HepG2 (cell line): Measurements from ENCODE around the gene CHRNA7. TPM values are rescaled to one million over a fixed set of nuclear protein-coding genes. Genes with fewer than 3 reads are reported as not detected.
A peak's percentile ranks its signal among the peaks of the same experiment; 100 is the strongest.

ENCODE experiments used
- ATAC-seq: fragments of 200-7000 bp; cut with Tn5 transposase; 3 replicates; pipeline ENCODE4 v1.9.1; 2020; ENCODE audit warnings: mild to moderate bottlenecking, moderate library complexity
- BruUV-seq: library from RNA; stranded (reverse); fragments of 400-500 nt; replicated peaks from 2 replicates; lab custom pipeline; 2021; lab: Mats Ljungman, UMichigan
- CTCF ChIA-PET: fragments of 300-600 bp; formaldehyde crosslinking; extraction: SDS; loops from one replicate; lab custom pipeline; 2021; ENCODE audit warnings: low total read pairs, inconsistent platforms, low intra/inter-chr PET ratio; lab: Yijun Ruan, JAX
- POLR2A ChIA-PET: fragments of 350-600 bp; sonication (Branson Sonifier 250); formaldehyde crosslinking; loops from one replicate; lab custom pipeline; 2020; ENCODE audit warnings: antibody characterized with exemption, inconsistent platforms; lab: Yijun Ruan, JAX
- DNase-seq: peaks from one replicate; pipeline ENCODE4 v3.0.0-alpha.2; 2015; ENCODE audit warnings: low spot score
- FAIRE-seq: peaks from 3 replicates; lab custom pipeline; 2011; peaks lifted over from hg19 to GRCh38; lab: Jason Lieb, UNC
- H2AFZ ChIP-seq: one replicate; pipeline ENCODE4 v1.6.1; 2011; ENCODE audit warnings: low read length, inconsistent platforms
- H3K27ac ChIP-seq: fragments of 300-600 bp; 3 replicates; pipeline ENCODE4 v1.8.0; 2011; ENCODE audit warnings: mixed run types, mild to moderate bottlenecking, mixed read lengths, low read length, inconsistent platforms; ENCODE audit not compliant: insufficient read depth; ENCODE audit errors: extremely low read length
- H3K27me3 ChIP-seq, 2 experiments: fragments of 200-600 bp in 1 of 2; 2 replicates in 1 of 2; 3 replicates in 1 of 2; pipeline versions ENCODE4 v1.6.0 to v1.8.0; 2011; ENCODE audit warnings: low read length in 2 of 2, mild to moderate bottlenecking in 2 of 2, moderate library complexity in 2 of 2, inconsistent platforms in 1 of 2; ENCODE audit not compliant: insufficient read depth in 2 of 2, control insufficient read depth in 1 of 2
- H3K36me3 ChIP-seq, 2 experiments: fragments of 200-600 bp in 1 of 2; replicated peaks in 1 of 2; 2 replicates in 1 of 2; 3 replicates in 1 of 2; pipeline versions ENCODE4 v1.5.1 to v1.8.0; 2011; ENCODE audit warnings: low read length in 2 of 2, inconsistent platforms in 1 of 2; ENCODE audit not compliant: insufficient read depth in 2 of 2, control insufficient read depth in 1 of 2
- H3K4me1 ChIP-seq: 2 replicates; pipeline ENCODE4 v1.5.1; 2012; ENCODE audit warnings: low read length, inconsistent platforms; ENCODE audit not compliant: insufficient read depth
- H3K4me2 ChIP-seq: 2 replicates; pipeline ENCODE4 v1.6.0; 2011; ENCODE audit warnings: low read depth, low read length, inconsistent platforms
- H3K4me3 ChIP-seq, 3 experiments: fragments of 200-600 bp in 1 of 3; sonication (generic), shearing (Covaris generic) in 1 of 3; replicated peaks in 1 of 3; 2 replicates each; pipeline ENCODE4 v1.5.1; 2011 to 2016; ENCODE audit warnings: low read length in 3 of 3, inconsistent platforms in 2 of 3, low read depth in 2 of 3, mild to moderate bottlenecking in 2 of 3, control low read depth in 1 of 3, mixed read lengths in 1 of 3; ENCODE audit not compliant: insufficient read depth in 1 of 3
- H3K79me2 ChIP-seq: one replicate; pipeline ENCODE4 v1.6.1; 2011; ENCODE audit warnings: low read length, inconsistent platforms; ENCODE audit not compliant: insufficient read depth
- H3K9ac ChIP-seq: 2 replicates; pipeline ENCODE4 v1.6.0; 2011; ENCODE audit warnings: mild to moderate bottlenecking, low read depth, low read length, inconsistent platforms; ENCODE audit not compliant: insufficient read depth
- H3K9me3 ChIP-seq: 2 replicates; pipeline ENCODE4 v1.5.1; 2012; ENCODE audit warnings: mild to moderate bottlenecking, low read length
- H4K20me1 ChIP-seq: 2 replicates; pipeline ENCODE4 v1.6.0; 2011; ENCODE audit warnings: inconsistent platforms, mild to moderate bottlenecking, low read length, moderate library complexity; ENCODE audit not compliant: insufficient read depth
- CHD4 ChIP-seq: fragments of 200-600 bp; sonication (generic); IDR thresholded peaks from 2 replicates; pipeline ENCODE4 v1.7.0; 2017; ENCODE audit warnings: mild to moderate bottlenecking, low read length, borderline replicate concordance
- MAFF ChIP-seq: IDR thresholded peaks from 2 replicates; pipeline ENCODE4 v1.6.1; 2011; ENCODE audit warnings: low read depth, low read length, improper control_type of control experiment
- MAFK ChIP-seq, 2 experiments: IDR thresholded peaks in 1 of 2; conservative IDR thresholded peaks in 1 of 2; 2 replicates each; pipeline ENCODE4 v1.6.1; 2011; ENCODE audit warnings: improper control_type of control experiment in 2 of 2, low read length in 2 of 2
- MIER3 ChIP-seq: IDR thresholded peaks from 2 replicates; pipeline ENCODE4 v1.6.1; 2016; ENCODE audit warnings: missing compliant biosample characterization, borderline replicate concordance
- NCOR1 ChIP-seq: fragments of 200-600 bp; sonication (generic); IDR thresholded peaks from 2 replicates; pipeline ENCODE4 v1.7.0; 2017; ENCODE audit warnings: antibody characterized with exemption, low read length, borderline replicate concordance
- SP140L ChIP-seq: sonication (generic); formaldehyde crosslinking; IDR thresholded peaks from 2 replicates; pipeline ENCODE4 v1.4.0; 2020; ENCODE audit warnings: missing genetic modification reagents, borderline replicate concordance
- SP4 ChIP-seq: sonication (generic); formaldehyde crosslinking; IDR thresholded peaks from 2 replicates; pipeline ENCODE4 v1.8.1; 2023; ENCODE audit warnings: mild to moderate bottlenecking, missing genetic modification reagents
- YEATS4 ChIP-seq: sonication (generic); formaldehyde crosslinking; IDR thresholded peaks from 2 replicates; pipeline ENCODE4 v1.4.0; 2020; ENCODE audit warnings: missing genetic modification reagents, borderline replicate concordance
- ZNF251 ChIP-seq: sonication (generic); formaldehyde crosslinking; IDR thresholded peaks from 2 replicates; pipeline ENCODE4 v1.9.0; 2021; ENCODE audit warnings: mild to moderate bottlenecking, missing genetic modification reagents
- ZNF260 ChIP-seq: sonication (generic); formaldehyde crosslinking; IDR thresholded peaks from 2 replicates; pipeline ENCODE4 v1.4.0; 2020; ENCODE audit warnings: missing genetic modification reagents, low read depth, mild to moderate bottlenecking, borderline replicate concordance
- ZNF362 ChIP-seq: sonication (generic); formaldehyde crosslinking; IDR thresholded peaks from 2 replicates; pipeline ENCODE4 v1.4.0; 2020; ENCODE audit warnings: missing genetic modification reagents, mild to moderate bottlenecking, borderline replicate concordance
- ZNF441 ChIP-seq: sonication (generic); formaldehyde crosslinking; IDR thresholded peaks from 2 replicates; pipeline ENCODE4 v1.7.0; 2021; ENCODE audit warnings: missing genetic modification reagents, borderline replicate concordance
- ZNF660 ChIP-seq: sonication (generic); formaldehyde crosslinking; IDR thresholded peaks from 2 replicates; pipeline ENCODE4 v1.5.1; 2020; ENCODE audit warnings: mild to moderate bottlenecking, low read depth, missing genetic modification reagents, borderline replicate concordance
- WGBS: methylation state at CpG from one replicate; pipeline ENCODE4 v1.1.6; 2017; ENCODE audit warnings: low lambda C conversion rate; 5-methylcytosine and 5-hydroxymethylcytosine counted together
- in situ Hi-C: cut with HindIII; loops from 2 replicates; pipeline ENCODE4 v1.10.0; 2017; ENCODE audit warnings: low pct_unique_long_range_greater_than_20kb; ENCODE audit not compliant: extremely low pct_ligation_motif_present
- intact Hi-C: fragments of 100-400 bp; cut with micrococcal nuclease; formaldehyde crosslinking; loops from one replicate; pipeline ENCODE4 v1.10.0; 2022; ENCODE audit not compliant: unreplicated experiment
- polyA plus RNA-seq, 8 experiments: library from polyadenylated mRNA; depleted of rRNA in 3 of 8; stranded (reverse) in 7 of 8; unstranded in 1 of 8; fragments of >200 nt; fragmentation: Illumina TruSeq in 4 of 8; extraction: Trizol in 4 of 8; gene quantifications; 2 replicates each; pipeline versions ENCODE4 v1.2.1 to v1.2.3, GENCODE V29; 2011 to 2016; ENCODE audit warnings: low read depth in 4 of 8, missing spikeins in 1 of 8, mixed read lengths in 1 of 8; ENCODE audit not compliant: insufficient read depth in 1 of 8
- total RNA-seq, 5 experiments: library from RNA; depleted of rRNA; stranded (reverse); fragments of >200 nt; fragmentation: Illumina TruSeq; extraction: Trizol; gene quantifications; 2 replicates each; pipeline ENCODE4 v1.2.3, GENCODE V29; 2016; ENCODE audit warnings: low read depth in 1 of 5
- TF ChIP-seq, protein P1 (sequence below): IDR thresholded peaks from 2 replicates; pipeline ENCODE4 v1.6.1; 2016; ENCODE audit warnings: missing compliant biosample characterization, missing genetic modification reagents, borderline replicate concordance
- TF ChIP-seq, protein P2 (sequence below), 2 experiments: sonication (generic) in 1 of 2; formaldehyde crosslinking in 1 of 2; IDR thresholded peaks; 2 replicates each; pipeline versions ENCODE4 v1.4.0 to v1.6.1; 2018 to 2020; ENCODE audit warnings: missing genetic modification reagents in 2 of 2, borderline replicate concordance in 1 of 2, low read depth in 1 of 2, mild to moderate bottlenecking in 1 of 2, missing biosample characterization in 1 of 2

CHRNA7 gene
- total and polyA plus RNA-seq, 2 of the 13 experiments (the other 11 are each of a cell fraction or from before 2014, with no cell fraction given) = 1.3 to 1.4 TPM

DNA sequence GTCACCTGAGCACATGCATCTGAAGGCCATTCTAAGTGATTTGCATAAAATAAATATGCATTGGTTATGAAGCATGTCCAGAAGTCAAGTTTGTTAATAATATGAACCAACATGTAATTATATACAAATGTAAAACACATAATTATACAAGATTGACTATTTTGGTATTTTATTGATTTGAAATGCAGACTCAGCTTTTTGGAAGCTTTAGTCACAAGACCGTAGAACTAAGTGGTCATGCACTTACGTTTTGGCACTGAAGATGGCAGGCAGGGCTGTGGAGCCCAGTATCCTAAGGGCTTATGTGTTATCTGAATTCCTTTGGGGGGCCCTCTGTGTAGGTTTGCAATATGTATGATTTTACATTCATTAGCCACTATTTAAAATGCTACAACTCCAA, 5.0 kb downstream of the CHRNA7 start:
- ATAC-seq = no peak

GRCh38 chr15:32036971-32037370, 6.7 kb downstream of the CHRNA7 start:
- POLR2A ChIA-PET = no interaction called here
- CTCF ChIA-PET = no interaction called here
- WGBS = 3% methylated on average over 2 of the region's 2 CpGs
- no peaks in the 10 kb centered on the region for H3K9me3 ChIP-seq
- no peak overlapping the region for H2AFZ ChIP-seq
- peaks cover 0 to 12% of the 10 kb centered on the region in 2 experiments; a peak in 3 of 5 replicates for H3K27me3 ChIP-seq
- no peaks in the 10 kb centered on the region for H3K36me3 ChIP-seq
- H3K27ac ChIP-seq = no peak overlapping the region
- no TSS peak for BruUV-seq
- H3K79me2 ChIP-seq = no peaks in the 10 kb centered on the region
- in situ Hi-C loops = no loop called here
- ATAC-seq = no peak
- H3K4me3 ChIP-seq = no peak overlapping the region
- intact Hi-C loops = no loop called here
- H3K4me1 ChIP-seq = no peaks in the 10 kb centered on the region
- no peaks in the 10 kb centered on the region for H4K20me1 ChIP-seq
- FAIRE-seq = no peak
- no peak overlapping the region for H3K4me2 ChIP-seq
- TF ChIP-seq SP4 (no peak), ZNF660 (CRISPR knock-in tag) (no peak), SP140L (CRISPR knock-in tag) (no peak), CHD4 (no peak), NCOR1 (no peak), ZNF362 (CRISPR knock-in tag) (no peak), MIER3 (no peak), ZNF260 (CRISPR knock-in tag) (no peak), YEATS4 (CRISPR knock-in tag) (no peak), ZNF441 (CRISPR knock-in tag) (no peak)
- TF ChIP-seq, protein P1, sequence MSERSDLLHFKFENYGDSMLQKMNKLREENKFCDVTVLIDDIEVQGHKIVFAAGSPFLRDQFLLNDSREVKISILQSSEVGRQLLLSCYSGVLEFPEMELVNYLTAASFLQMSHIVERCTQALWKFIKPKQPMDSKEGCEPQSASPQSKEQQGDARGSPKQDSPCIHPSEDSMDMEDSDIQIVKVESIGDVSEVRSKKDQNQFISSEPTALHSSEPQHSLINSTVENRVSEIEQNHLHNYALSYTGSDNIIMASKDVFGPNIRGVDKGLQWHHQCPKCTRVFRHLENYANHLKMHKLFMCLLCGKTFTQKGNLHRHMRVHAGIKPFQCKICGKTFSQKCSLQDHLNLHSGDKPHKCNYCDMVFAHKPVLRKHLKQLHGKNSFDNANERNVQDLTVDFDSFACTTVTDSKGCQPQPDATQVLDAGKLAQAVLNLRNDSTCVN (CRISPR knock-in tag) = no peak
- TF ChIP-seq, protein P2, sequence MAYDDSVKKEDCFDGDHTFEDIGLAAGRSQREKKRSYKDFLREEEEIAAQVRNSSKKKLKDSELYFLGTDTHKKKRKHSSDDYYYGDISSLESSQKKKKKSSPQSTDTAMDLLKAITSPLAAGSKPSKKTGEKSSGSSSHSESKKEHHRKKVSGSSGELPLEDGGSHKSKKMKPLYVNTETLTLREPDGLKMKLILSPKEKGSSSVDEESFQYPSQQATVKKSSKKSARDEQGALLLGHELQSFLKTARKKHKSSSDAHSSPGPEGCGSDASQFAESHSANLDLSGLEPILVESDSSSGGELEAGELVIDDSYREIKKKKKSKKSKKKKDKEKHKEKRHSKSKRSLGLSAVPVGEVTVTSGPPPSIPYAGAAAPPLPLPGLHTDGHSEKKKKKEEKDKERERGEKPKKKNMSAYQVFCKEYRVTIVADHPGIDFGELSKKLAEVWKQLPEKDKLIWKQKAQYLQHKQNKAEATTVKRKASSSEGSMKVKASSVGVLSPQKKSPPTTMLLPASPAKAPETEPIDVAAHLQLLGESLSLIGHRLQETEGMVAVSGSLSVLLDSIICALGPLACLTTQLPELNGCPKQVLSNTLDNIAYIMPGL (CRISPR knock-in tag; IDR thresholded peaks at IDR 0.05; ENCODE audit: borderline replicate concordance in 1 of 2, low read depth in 1 of 2) = no peak
- TF ChIP-seq, all 625 proteins: peak for 0
- DNase-seq = no peak
- H3K9ac ChIP-seq = no peak overlapping the region

More for the DNA sequence above, 5.0 kb downstream of the CHRNA7 start:
- no peaks in the 10 kb centered on the region for H3K79me2 ChIP-seq
- TF ChIP-seq ZNF251 (CRISPR knock-in tag) (no peak), MAFK (conservative IDR thresholded peaks at IDR 0.05 in 1 of 2, IDR thresholded peaks at IDR 0.05 in 1 of 2; ENCODE audit: low read length in 2 of 2) (peak; percentile 43 to 71; a peak in 2 of 4 replicates), MAFF (peak; percentile 55)
- no peak overlapping the region for H3K27ac ChIP-seq
- intact Hi-C loops (no loop called here), in situ Hi-C loops (no loop called here)
- H3K4me3 ChIP-seq = no peak overlapping the region
- FAIRE-seq (no peak), DNase-seq (no peak)
- WGBS = 44% methylated on average over 2 of the region's 2 CpGs
- H3K36me3 ChIP-seq = no peaks in the 10 kb centered on the region
- H4K20me1 ChIP-seq = no peaks in the 10 kb centered on the region
- no peaks in the 10 kb centered on the region; the same call in 1 of the 2 replicates for H3K4me1 ChIP-seq
- CTCF ChIA-PET = no interaction called here
- H2AFZ ChIP-seq = no peak overlapping the region
- BruUV-seq = no TSS peak
- no peak overlapping the region for H3K9ac ChIP-seq
- no peak overlapping the region for H3K4me2 ChIP-seq
- no peaks in the 10 kb centered on the region for H3K9me3 ChIP-seq
- POLR2A ChIA-PET = no interaction called here
- H3K27me3 ChIP-seq = peaks cover 0 to 23% of the 10 kb centered on the region in 2 experiments; a peak in 3 of 5 replicates
